K562 (cell line): ENCODE results near the gene SCIN. TPM values are rescaled to one million over a fixed set of nuclear protein-coding genes. Genes with fewer than 3 reads are reported as not detected.

Experiments
- AFF4 ChIP-seq: sonication (generic); formaldehyde crosslinking; IDR thresholded peaks from 2 replicates; pipeline ENCODE4 v1.8.0; 2023; ENCODE audit warnings: mild to moderate bottlenecking, missing genetic modification reagents
- BCL6 ChIP-seq: fragments of 250-450 bp; sonication (Bioruptor Pico); IDR thresholded peaks from 2 replicates; pipeline ENCODE4 v1.4.0; 2020
- GATAD2A ChIP-seq: fragments of 450-650 bp; IDR thresholded peaks from 2 replicates; pipeline ENCODE4 v1.6.1; 2017
- KAT2B ChIP-seq: IDR thresholded peaks from one replicate; pipeline ENCODE4 v1.6.1; 2012; ENCODE audit warnings: low read depth, mild to moderate bottlenecking, control low read depth, inconsistent platforms, low read length, moderate library complexity
- KAT7 ChIP-seq: sonication (generic); formaldehyde crosslinking; IDR thresholded peaks from 2 replicates; pipeline ENCODE4 v1.8.0; 2022; ENCODE audit warnings: missing genetic modification reagents, mild to moderate bottlenecking, borderline replicate concordance
- KAT8 ChIP-seq: fragments of 450-650 bp; IDR thresholded peaks from 2 replicates; pipeline ENCODE4 v1.6.1; 2016; ENCODE audit warnings: low read depth, mild to moderate bottlenecking
- KLF6 ChIP-seq: fragments of 250-450 bp; sonication (Bioruptor Pico); IDR thresholded peaks from 2 replicates; pipeline ENCODE4 v1.4.0; 2020; ENCODE audit warnings: mild to moderate bottlenecking, moderate library complexity, borderline replicate concordance
- MCM7 ChIP-seq, 2 experiments: fragments of 450-650 bp; IDR thresholded peaks; 2 replicates each; pipeline ENCODE4 v1.6.1; 2016 to 2018
- MECOM ChIP-seq: fragments of 250-450 bp; sonication (Bioruptor Pico); IDR thresholded peaks from 2 replicates; pipeline ENCODE4 v1.8.0; 2022; ENCODE audit warnings: inconsistent platforms
- POLR2G ChIP-seq: fragments of 200-400 bp; formaldehyde crosslinking; IDR thresholded peaks from 2 replicates; pipeline ENCODE4 v1.6.1; 2017; ENCODE audit warnings: low read depth, mild to moderate bottlenecking, antibody characterized with exemption, low read length, moderate library complexity
- SMARCA4 ChIP-seq: fragments of 450-650 bp; IDR thresholded peaks from 2 replicates; pipeline ENCODE4 v1.6.1; 2016
- SNAPC5 ChIP-seq: fragments of 250-450 bp; sonication (Bioruptor Pico); IDR thresholded peaks from 2 replicates; pipeline ENCODE4 v1.8.0; 2021; ENCODE audit warnings: moderate library complexity, mild to moderate bottlenecking, inconsistent platforms
- SREBF2 ChIP-seq: sonication (generic); formaldehyde crosslinking; IDR thresholded peaks from 2 replicates; pipeline ENCODE4 v1.4.0; 2020; ENCODE audit warnings: mild to moderate bottlenecking, missing genetic modification reagents
- TAF7 ChIP-seq: fragments of 450-650 bp; IDR thresholded peaks from 2 replicates; pipeline ENCODE4 v1.6.1; 2016; ENCODE audit warnings: missing genetic modification characterization, missing compliant biosample characterization
- ZHX1 ChIP-seq: fragments of 150-350 bp; conservative IDR thresholded peaks from 2 replicates; pipeline ENCODE4 v1.6.1; 2014; ENCODE audit warnings: low read length
- ZNF277 ChIP-seq: fragments of 250-450 bp; sonication (Bioruptor Pico); IDR thresholded peaks from 2 replicates; pipeline ENCODE4 v1.8.0; 2022; ENCODE audit warnings: inconsistent platforms, mild to moderate bottlenecking, moderate library complexity, borderline replicate concordance
- ZNF408 ChIP-seq: fragments of 250-450 bp; sonication (Bioruptor Pico); IDR thresholded peaks from 2 replicates; pipeline ENCODE4 v1.4.0; 2020; ENCODE audit warnings: low read depth, mild to moderate bottlenecking, moderate library complexity
- ZNF507 ChIP-seq: conservative IDR thresholded peaks from 2 replicates; pipeline ENCODE4 v1.6.1; 2017; ENCODE audit warnings: missing genetic modification characterization, missing compliant biosample characterization
- ZNF583 ChIP-seq: fragments of 250-450 bp; sonication (Bioruptor Pico); IDR thresholded peaks from 2 replicates; pipeline ENCODE4 v1.4.0; 2020
- ZNF740 ChIP-seq, 3 experiments: fragments of 200-800 bp in 1 of 3; sonication (Bioruptor generic) in 1 of 3; sonication (generic) in 1 of 3; formaldehyde crosslinking in 1 of 3; IDR thresholded peaks; 2 replicates each; pipeline versions ENCODE4 v1.6.1 to v1.8.0; 2016 to 2022; ENCODE audit warnings: mild to moderate bottlenecking in 2 of 3, missing compliant biosample characterization in 2 of 3, missing genetic modification characterization in 2 of 3, missing genetic modification reagents in 1 of 3
- polyA plus RNA-seq, 8 experiments: library from polyadenylated mRNA; depleted of rRNA in 4 of 8; stranded (reverse) in 5 of 8; unstranded in 3 of 8; fragments of >200 nt; fragmentation: Nextera tagmentation in 2 of 8; fragmentation: Illumina TruSeq in 1 of 8; extraction: Ambion mirVana in 2 of 8; extraction: Trizol in 1 of 8; gene quantifications; 2 replicates each; pipeline versions ENCODE4 v1.2.1 to v1.2.3, GENCODE V29; 2011 to 2014; ENCODE audit warnings: inconsistent platforms in 1 of 8, missing spikeins in 1 of 8
- total RNA-seq, 7 experiments: library from RNA; depleted of rRNA in 6 of 7; stranded (reverse); fragments of >200 nt in 6 of 7; fragmentation: Illumina TruSeq in 2 of 7; extraction: Trizol in 2 of 7; gene quantifications; 2 replicates each; pipeline versions ENCODE4 v1.2.1 to v1.2.3, GENCODE V29; 2011 to 2021; ENCODE audit warnings: low replicate concordance in 1 of 7

SCIN gene
- total and polyA plus RNA-seq, 9 of the 15 experiments (the other 6 are each of a cell fraction or from before 2014, with no cell fraction given), result 0.67 to 18.2 (median 10.6) TPM

GRCh38 chr7:12647364-12648219, 77.1 kb downstream of the SCIN start (continued):
- TF ChIP-seq ZNF277 (CRISPR knock-in tag) (no peak), KLF6 (CRISPR knock-in tag) (peak; percentile 69; the same call in 1 of the 2 replicates), TAF7 (tag) (no peak), ZNF507 (tag) (no peak), SNAPC5 (no peak), MCM7 (IDR thresholded peaks at IDR 0.05) (no peak), ZNF408 (CRISPR knock-in tag) (no peak), GATAD2A (peak; percentile 67; the same call in 1 of the 2 replicates), ZNF740 (CRISPR knock-in tag; IDR thresholded peaks at IDR 0.05) (no peak), ZNF740 (tag; IDR thresholded peaks at IDR 0.05) (no peak), SREBF2 (no peak), SMARCA4 (peak; percentile 93), ZNF583 (CRISPR knock-in tag) (no peak), KAT2B (no peak), BCL6 (CRISPR knock-in tag) (no peak), MECOM (CRISPR knock-in tag) (no peak), ZHX1 (no peak), AFF4 (no peak), KAT7 (CRISPR knock-in tag) (no peak), POLR2G (no peak), KAT8 (no peak)
